ENCODE measurements around the gene GMFB. TPM values are rescaled to one million over a fixed set of nuclear protein-coding genes. Genes with fewer than 3 reads are reported as not detected.

The GMFB gene
- total RNA-seq, 1 donor from 2014 or later: 36.8 TPM

DNA sequence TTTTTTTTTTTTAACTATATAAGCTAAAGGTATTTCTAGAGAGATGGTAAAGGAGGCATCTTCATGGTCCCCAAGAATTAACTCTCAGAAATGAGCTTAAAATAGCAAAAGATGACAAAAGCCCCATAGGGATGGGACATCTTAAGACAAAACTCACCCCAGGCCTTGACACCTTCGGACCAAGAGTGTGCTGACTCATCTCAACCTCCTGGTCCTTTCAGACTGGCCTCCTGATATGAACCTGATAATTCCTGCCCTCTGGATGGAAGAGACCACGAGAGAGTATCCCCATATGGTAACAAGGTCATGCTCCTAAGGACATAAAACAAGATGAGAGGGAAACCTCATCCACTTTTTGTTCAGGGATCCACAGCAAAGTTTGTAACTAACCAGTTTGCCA, 8.4 kb upstream of the GMFB start:
- Mint-ChIP-seq H3K4me1 (ENCODE audit: low read depth) (peaks cover 4% of the 10 kb centered on the region), H3K4me3 (ENCODE audit: unreplicated experiment) (no peak overlapping the region), H3K9me3 (ENCODE audit: low read depth) (no peaks in the 10 kb centered on the region), H3K27me3 (ENCODE audit: low read depth) (peaks cover 2% of the 10 kb centered on the region), H3K27ac (ENCODE audit: unreplicated experiment) (no peak overlapping the region), H3K36me3 (ENCODE audit: low read depth) (no peaks in the 10 kb centered on the region)
- TF ChIP-seq CTCF (IDR thresholded peaks at IDR 0.05): no peak
- no peak for DNase-seq (ENCODE audit: low spot score)

- peaks cover under 1% of the 10 kb centered on the region for H3K27me3 Mint-ChIP-seq (ENCODE audit: low read depth)
- H3K36me3 Mint-ChIP-seq (ENCODE audit: low read depth): no peaks in the 10 kb centered on the region
- DNase-seq (ENCODE audit: low spot score): no peak
- TF ChIP-seq CTCF (IDR thresholded peaks at IDR 0.05): peak; percentile 18
- H3K4me3 Mint-ChIP-seq (ENCODE audit: unreplicated experiment): no peak overlapping the region
- H3K9me3 Mint-ChIP-seq (ENCODE audit: low read depth): no peaks in the 10 kb centered on the region
- H3K27ac Mint-ChIP-seq (ENCODE audit: unreplicated experiment): no peak overlapping the region
- H3K4me1 Mint-ChIP-seq (ENCODE audit: low read depth): peaks cover 12% of the 10 kb centered on the region
These were observed 4.5 kb upstream of the GMFB start for GRCh38 chr14:54493293-54493692.

- H3K27ac Mint-ChIP-seq (ENCODE audit: unreplicated experiment): no peak overlapping the region
- no peak for TF ChIP-seq CTCF (IDR thresholded peaks at IDR 0.05)
- no peaks in the 10 kb centered on the region for H3K27me3 Mint-ChIP-seq (ENCODE audit: low read depth)
- H3K9me3 Mint-ChIP-seq (ENCODE audit: low read depth): no peaks in the 10 kb centered on the region
- H3K4me1 Mint-ChIP-seq (ENCODE audit: low read depth): peaks cover 29% of the 10 kb centered on the region
- DNase-seq (ENCODE audit: low spot score): no peak
- no peak overlapping the region for H3K4me3 Mint-ChIP-seq (ENCODE audit: unreplicated experiment)
- peaks cover 4% of the 10 kb centered on the region for H3K36me3 Mint-ChIP-seq (ENCODE audit: low read depth)
These were observed 1.8 kb upstream of the GMFB start for GRCh38 chr14:54490445-54491175.

DNA sequence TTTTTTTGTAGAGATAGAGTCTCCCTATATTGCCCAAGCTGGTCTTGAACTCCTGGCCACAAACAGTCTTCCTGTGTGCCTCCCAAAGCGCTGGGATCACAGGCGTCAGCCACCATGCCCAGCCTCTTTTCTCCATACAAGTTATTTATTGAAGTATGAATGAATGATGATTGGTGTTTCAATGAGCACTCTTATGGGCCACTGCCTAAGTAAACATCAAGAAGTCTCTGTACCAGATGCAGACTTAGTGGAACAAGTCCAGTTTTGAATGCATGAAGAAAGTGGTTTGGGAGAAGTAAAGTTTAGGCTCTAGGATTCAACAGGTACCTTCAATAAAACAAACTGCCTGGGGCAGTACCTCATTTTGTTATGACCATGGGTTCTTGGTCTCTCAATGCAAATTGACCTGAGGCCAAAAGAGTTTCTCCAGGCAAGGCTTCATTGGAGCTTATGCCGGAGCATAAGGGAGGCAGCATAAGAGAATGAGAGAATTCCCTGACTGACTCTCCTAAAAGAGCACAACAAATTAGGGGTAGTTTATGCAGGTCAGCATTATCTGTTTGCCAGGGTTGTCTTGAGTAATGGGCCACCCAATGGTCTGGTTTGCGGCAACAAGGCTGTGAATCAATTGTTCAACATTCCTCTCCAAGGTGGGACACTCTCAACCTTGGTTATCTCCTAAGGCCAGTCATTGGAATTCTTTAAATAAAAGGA, 1.1 kb upstream of the GMFB start:
- peak overlapping the region; percentile 85 for H3K4me3 Mint-ChIP-seq (ENCODE audit: unreplicated experiment)
- H3K4me1 Mint-ChIP-seq (ENCODE audit: low read depth): peaks cover 36% of the 10 kb centered on the region
- peak overlapping the region; percentile 88 for H3K27ac Mint-ChIP-seq (ENCODE audit: unreplicated experiment)
- TF ChIP-seq CTCF (IDR thresholded peaks at IDR 0.05): no peak
- no peaks in the 10 kb centered on the region for H3K27me3 Mint-ChIP-seq (ENCODE audit: low read depth)
- H3K9me3 Mint-ChIP-seq (ENCODE audit: low read depth): no peaks in the 10 kb centered on the region
- peaks cover 4% of the 10 kb centered on the region for H3K36me3 Mint-ChIP-seq (ENCODE audit: low read depth)
- DNase-seq (ENCODE audit: low spot score): no peak

DNA sequence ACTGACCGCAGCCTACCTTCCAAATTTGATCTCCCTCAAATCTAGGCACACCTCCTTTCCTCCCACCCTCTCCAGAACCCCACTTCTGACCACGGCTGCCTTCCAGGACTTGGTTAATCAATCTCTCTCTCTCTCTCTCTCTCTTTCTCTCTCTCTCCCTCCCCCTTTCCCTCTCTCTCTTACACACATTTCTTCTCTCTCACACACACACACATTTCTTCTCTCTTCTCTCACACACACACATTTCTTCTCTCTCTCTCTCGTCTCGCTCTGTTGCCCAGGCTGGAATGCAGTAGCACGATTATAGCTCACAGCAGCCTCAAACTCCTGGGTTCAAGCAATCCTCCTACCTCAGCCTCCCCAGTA, 521 bp upstream of the GMFB start:
- Mint-ChIP-seq H3K27ac (ENCODE audit: unreplicated experiment) (peak overlapping the region; percentile 88), H3K36me3 (ENCODE audit: low read depth) (peaks cover 4% of the 10 kb centered on the region), H3K27me3 (ENCODE audit: low read depth) (no peaks in the 10 kb centered on the region), H3K4me3 (ENCODE audit: unreplicated experiment) (peak overlapping the region; percentile 85), H3K9me3 (ENCODE audit: low read depth) (no peaks in the 10 kb centered on the region), H3K4me1 (ENCODE audit: low read depth) (peaks cover 42% of the 10 kb centered on the region)
- peak; percentile 33 for TF ChIP-seq CTCF (IDR thresholded peaks at IDR 0.05)
- DNase-seq (ENCODE audit: low spot score): no peak
